GM21529 (cell line): ENCODE data around the gene DHRS3.
"Not testable (repeated sequence)": the region's sequence is repeated elsewhere in the genome, so short reads cannot be mapped to it uniquely, and the experiment has no call there.

Experiments used
- ATAC-seq: cut with Tn5 transposase; IDR thresholded peaks from one replicate; pipeline ENCODE4 v1.9.1; 2021; ENCODE audit not compliant: unreplicated experiment

DHRS3 gene

GRCh38 chr1:12617901-12618660 is at the start of gene DHRS3:
DHRS3 (minus strand) TSS chr1:12618210; CDS start chr1:12617348, 862 bp downstream.
- ATAC-seq = no peak

GRCh38 chr1:12666141-12666735 is 48.2 kb upstream of the DHRS3 start:
- no peak for ATAC-seq

- ATAC-seq = no peak
These were observed 47.5 kb upstream of the DHRS3 start for GRCh38 chr1:12665511-12665910.

- ATAC-seq = no peak
These were observed 44.5 kb upstream of the DHRS3 start for GRCh38 chr1:12662556-12662955.

- ATAC-seq = no peak
These were observed 43.7 kb upstream of the DHRS3 start for GRCh38 chr1:12661606-12662219.

GRCh38 chr1:12658531-12659453 is 40.8 kb upstream of the DHRS3 start:
- ATAC-seq = no peak

GRCh38 chr1:12657885-12658512 is 40.0 kb upstream of the DHRS3 start:
- not testable (repeated sequence) for ATAC-seq

GRCh38 chr1:12657060-12657884 is 39.3 kb upstream of the DHRS3 start:
- ATAC-seq = no peak

- ATAC-seq = no peak
These were observed 38.6 kb upstream of the DHRS3 start for GRCh38 chr1:12656575-12656974.

GRCh38 chr1:12654657-12655056 is 36.6 kb upstream of the DHRS3 start:
- ATAC-seq = no peak

- no peak for ATAC-seq
These were observed 36.1 kb upstream of the DHRS3 start for GRCh38 chr1:12654004-12654567.

- no peak for ATAC-seq
These were observed 32.0 kb upstream of the DHRS3 start for GRCh38 chr1:12649971-12650421.

- ATAC-seq = no peak
These were observed 30.7 kb upstream of the DHRS3 start for GRCh38 chr1:12648741-12649140.

- ATAC-seq = not testable (repeated sequence)
These were observed 27.4 kb upstream of the DHRS3 start for GRCh38 chr1:12645401-12645800.

GRCh38 chr1:12644829-12645228 is 26.8 kb upstream of the DHRS3 start:
- ATAC-seq = no peak

- ATAC-seq = no peak
These were observed 26.2 kb upstream of the DHRS3 start for GRCh38 chr1:12644237-12644636.

- ATAC-seq = no peak
These were observed 25.8 kb upstream of the DHRS3 start, which contains the start of gene AADACL4 for GRCh38 chr1:12643785-12644184. AADACL4 (plus strand) TSS chr1:12644085; CDS start chr1:12644547, 462 bp downstream.

- ATAC-seq = no peak
These were observed 25.1 kb upstream of the DHRS3 start for GRCh38 chr1:12643079-12643478.

- ATAC-seq = no peak
These were observed 22.9 kb upstream of the DHRS3 start for GRCh38 chr1:12640958-12641272.
